K562 (cell line): Measurements from ENCODE around the gene ECI2. TPM values are rescaled to one million over a fixed set of nuclear protein-coding genes. Genes with fewer than 3 reads are reported as not detected.

Experiments
- C11orf30 ChIP-seq: fragments of 450-650 bp; IDR thresholded peaks from 2 replicates; pipeline ENCODE4 v1.6.1; 2016; ENCODE audit warnings: low read depth, mild to moderate bottlenecking
- CEBPG ChIP-seq, 3 experiments: fragments of 200-800 bp in 1 of 3; sonication (Bioruptor generic) in 1 of 3; sonication (generic) in 1 of 3; formaldehyde crosslinking in 1 of 3; IDR thresholded peaks in 2 of 3; conservative IDR thresholded peaks in 1 of 3; 2 replicates each; pipeline versions ENCODE4 v1.6.1 to v1.8.0; 2016 to 2022; ENCODE audit warnings: missing compliant biosample characterization in 2 of 3, missing genetic modification characterization in 2 of 3, mild to moderate bottlenecking in 1 of 3, missing genetic modification reagents in 1 of 3
- DACH1 ChIP-seq: fragments of 450-650 bp; IDR thresholded peaks from 2 replicates; pipeline ENCODE4 v1.6.1; 2018; ENCODE audit not compliant: partially characterized antibody
- DNMT1 ChIP-seq: fragments of 450-650 bp; IDR thresholded peaks from 2 replicates; pipeline ENCODE4 v1.6.1; 2016; ENCODE audit warnings: antibody characterized with exemption, mild to moderate bottlenecking
- KLF13 ChIP-seq: fragments of 450-650 bp; IDR thresholded peaks from 2 replicates; pipeline ENCODE4 v1.6.1; 2016; ENCODE audit warnings: missing genetic modification characterization, low read depth, mild to moderate bottlenecking, missing compliant biosample characterization, moderate library complexity, borderline replicate concordance
- KLF16 ChIP-seq: IDR thresholded peaks from 2 replicates; pipeline ENCODE4 v1.6.1; 2016; ENCODE audit warnings: antibody characterized with exemption
- L3MBTL2 ChIP-seq: fragments of 450-650 bp; IDR thresholded peaks from 2 replicates; pipeline ENCODE4 v1.6.1; 2016; ENCODE audit warnings: mild to moderate bottlenecking, moderate library complexity
- NCOA2 ChIP-seq, 2 experiments: fragments of 450-650 bp; IDR thresholded peaks; 2 replicates each; pipeline ENCODE4 v1.6.1; 2018; ENCODE audit warnings: mild to moderate bottlenecking in 2 of 2, moderate library complexity in 1 of 2; ENCODE audit not compliant: partially characterized antibody in 2 of 2
- NFIC ChIP-seq: fragments of 450-650 bp; IDR thresholded peaks from 2 replicates; pipeline ENCODE4 v1.6.1; 2017; ENCODE audit warnings: mild to moderate bottlenecking, inconsistent platforms
- RBM14 ChIP-seq: fragments of 200-400 bp; formaldehyde crosslinking; IDR thresholded peaks from 2 replicates; pipeline ENCODE4 v1.6.1; 2018; ENCODE audit warnings: low read depth, mild to moderate bottlenecking, low read length, moderate library complexity, borderline replicate concordance; ENCODE audit not compliant: insufficient read depth
- SMAD2 ChIP-seq: fragments of 150-350 bp; IDR thresholded peaks from 2 replicates; pipeline ENCODE4 v1.6.1; 2014; ENCODE audit warnings: low read depth, mild to moderate bottlenecking, low read length
- SNRNP70 ChIP-seq: fragments of 200-400 bp; formaldehyde crosslinking; optimal IDR thresholded peaks from 2 replicates; pipeline ENCODE3; 2017; ENCODE audit warnings: low read depth, low read length
- TBP ChIP-seq: optimal IDR thresholded peaks from 2 replicates; pipeline ENCODE3; 2011; ENCODE audit warnings: low read depth, low read length, improper control_type of control experiment
- ZNF140 ChIP-seq: fragments of 250-450 bp; sonication (Bioruptor Pico); IDR thresholded peaks from 2 replicates; pipeline ENCODE4 v1.8.0; 2021; ENCODE audit warnings: moderate library complexity, mild to moderate bottlenecking, inconsistent platforms
- polyA plus RNA-seq, 8 experiments: library from polyadenylated mRNA; depleted of rRNA in 4 of 8; stranded (reverse) in 5 of 8; unstranded in 3 of 8; fragments of >200 nt; fragmentation: Nextera tagmentation in 2 of 8; fragmentation: Illumina TruSeq in 1 of 8; extraction: Ambion mirVana in 2 of 8; extraction: Trizol in 1 of 8; gene quantifications; 2 replicates each; pipeline versions ENCODE4 v1.2.1 to v1.2.3, GENCODE V29; 2011 to 2014; ENCODE audit warnings: inconsistent platforms in 1 of 8, missing spikeins in 1 of 8
- total RNA-seq, 7 experiments: library from RNA; depleted of rRNA in 6 of 7; stranded (reverse); fragments of >200 nt in 6 of 7; fragmentation: Illumina TruSeq in 2 of 7; extraction: Trizol in 2 of 7; gene quantifications; 2 replicates each; pipeline versions ENCODE4 v1.2.1 to v1.2.3, GENCODE V29; 2011 to 2021; ENCODE audit warnings: low replicate concordance in 1 of 7
- TF ChIP-seq, protein P1 (sequence below): IDR thresholded peaks from 3 replicates; pipeline ENCODE4 v1.6.1; 2011; ENCODE audit warnings: borderline replicate concordance, mild to moderate bottlenecking; ENCODE audit not compliant: insufficient read length, insufficient read depth
- TF ChIP-seq, protein P2 (sequence below), 2 experiments: IDR thresholded peaks; 2 replicates each; pipeline ENCODE4 v1.6.1; 2011; ENCODE audit warnings: borderline replicate concordance in 1 of 2, control low read depth in 1 of 2, low read depth in 1 of 2, low read length in 1 of 2, mild to moderate bottlenecking in 1 of 2, mixed read lengths in 1 of 2, moderate library complexity in 1 of 2; ENCODE audit not compliant: insufficient read depth in 1 of 2, insufficient read length in 1 of 2, poor library complexity in 1 of 2, severe bottlenecking in 1 of 2; ENCODE audit errors: extremely low read depth in 1 of 2
- TF ChIP-seq, protein P3 (sequence below): IDR thresholded peaks from 2 replicates; pipeline ENCODE4 v1.6.1; 2011; ENCODE audit warnings: borderline replicate concordance, low read depth, mild to moderate bottlenecking, moderate library complexity, low read length; ENCODE audit not compliant: insufficient read depth, poor library complexity, severe bottlenecking
- TF ChIP-seq, protein P4 (sequence below): sonication (generic); formaldehyde crosslinking; IDR thresholded peaks from 2 replicates; pipeline ENCODE4 v1.8.1; 2022; ENCODE audit warnings: missing genetic modification reagents
- TF ChIP-seq, protein P5 (sequence below): sonication (generic); formaldehyde crosslinking; IDR thresholded peaks from 2 replicates; pipeline ENCODE4 v1.8.1; 2022; ENCODE audit warnings: missing genetic modification reagents

ECI2 gene
- total and polyA plus RNA-seq, 9 of the 15 experiments (the other 6 are each of a cell fraction or from before 2014, with no cell fraction given), result 80.7 to 377 (median 142) TPM

DNA sequence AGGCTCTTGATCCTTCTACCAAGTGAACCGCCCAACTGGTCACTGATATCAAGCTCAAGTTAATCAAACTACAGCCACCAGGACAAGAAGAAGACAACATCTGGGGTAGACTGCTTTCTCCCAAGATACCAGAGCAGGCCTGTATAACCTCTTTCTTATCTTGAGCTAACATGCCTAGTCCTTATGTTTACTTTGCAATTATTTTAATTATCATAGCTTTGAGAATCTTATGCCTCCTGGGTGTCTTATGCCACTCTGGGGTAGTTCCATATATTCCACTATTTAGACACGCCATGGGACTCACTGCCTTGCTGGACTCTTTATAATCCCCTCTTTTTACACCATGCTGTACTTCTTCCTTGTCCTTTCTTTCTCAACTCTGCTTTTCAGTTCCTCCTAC lies 41.5 kb upstream of the ECI2 start (continued):
- TF ChIP-seq, protein P1, sequence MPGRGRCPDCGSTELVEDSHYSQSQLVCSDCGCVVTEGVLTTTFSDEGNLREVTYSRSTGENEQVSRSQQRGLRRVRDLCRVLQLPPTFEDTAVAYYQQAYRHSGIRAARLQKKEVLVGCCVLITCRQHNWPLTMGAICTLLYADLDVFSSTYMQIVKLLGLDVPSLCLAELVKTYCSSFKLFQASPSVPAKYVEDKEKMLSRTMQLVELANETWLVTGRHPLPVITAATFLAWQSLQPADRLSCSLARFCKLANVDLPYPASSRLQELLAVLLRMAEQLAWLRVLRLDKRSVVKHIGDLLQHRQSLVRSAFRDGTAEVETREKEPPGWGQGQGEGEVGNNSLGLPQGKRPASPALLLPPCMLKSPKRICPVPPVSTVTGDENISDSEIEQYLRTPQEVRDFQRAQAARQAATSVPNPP, result no peak
- TF ChIP-seq L3MBTL2, result no peak; the same call in 1 of the 2 replicates
- peak; percentile 82 for TF ChIP-seq NFIC
- TF ChIP-seq KLF16, result peak; percentile 95
- TF ChIP-seq DNMT1, result no peak
- TF ChIP-seq ZNF140 (CRISPR knock-in tag), result no peak
- TF ChIP-seq CEBPG (CRISPR knock-in tag; IDR thresholded peaks at IDR 0.05), result no peak
- TF ChIP-seq CEBPG (tag; conservative IDR thresholded peaks at IDR 0.05 in 1 of 2, IDR thresholded peaks at IDR 0.05 in 1 of 2), result no peak
- TF ChIP-seq, protein P2, sequence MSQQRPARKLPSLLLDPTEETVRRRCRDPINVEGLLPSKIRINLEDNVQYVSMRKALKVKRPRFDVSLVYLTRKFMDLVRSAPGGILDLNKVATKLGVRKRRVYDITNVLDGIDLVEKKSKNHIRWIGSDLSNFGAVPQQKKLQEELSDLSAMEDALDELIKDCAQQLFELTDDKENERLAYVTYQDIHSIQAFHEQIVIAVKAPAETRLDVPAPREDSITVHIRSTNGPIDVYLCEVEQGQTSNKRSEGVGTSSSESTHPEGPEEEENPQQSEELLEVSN (IDR thresholded peaks at IDR 0.05; ENCODE audit: borderline replicate concordance in 1 of 2, extremely low read depth in 1 of 2, insufficient read depth in 1 of 2, insufficient read length in 1 of 2, low read depth in 1 of 2, low read length in 1 of 2, poor library complexity in 1 of 2, severe bottlenecking in 1 of 2), result no peak
- TF ChIP-seq SMAD2, result no peak
- no peak for TF ChIP-seq KLF13
- no peak for TF ChIP-seq DACH1
- TF ChIP-seq SNRNP70, result no peak
- TF ChIP-seq, protein P3, sequence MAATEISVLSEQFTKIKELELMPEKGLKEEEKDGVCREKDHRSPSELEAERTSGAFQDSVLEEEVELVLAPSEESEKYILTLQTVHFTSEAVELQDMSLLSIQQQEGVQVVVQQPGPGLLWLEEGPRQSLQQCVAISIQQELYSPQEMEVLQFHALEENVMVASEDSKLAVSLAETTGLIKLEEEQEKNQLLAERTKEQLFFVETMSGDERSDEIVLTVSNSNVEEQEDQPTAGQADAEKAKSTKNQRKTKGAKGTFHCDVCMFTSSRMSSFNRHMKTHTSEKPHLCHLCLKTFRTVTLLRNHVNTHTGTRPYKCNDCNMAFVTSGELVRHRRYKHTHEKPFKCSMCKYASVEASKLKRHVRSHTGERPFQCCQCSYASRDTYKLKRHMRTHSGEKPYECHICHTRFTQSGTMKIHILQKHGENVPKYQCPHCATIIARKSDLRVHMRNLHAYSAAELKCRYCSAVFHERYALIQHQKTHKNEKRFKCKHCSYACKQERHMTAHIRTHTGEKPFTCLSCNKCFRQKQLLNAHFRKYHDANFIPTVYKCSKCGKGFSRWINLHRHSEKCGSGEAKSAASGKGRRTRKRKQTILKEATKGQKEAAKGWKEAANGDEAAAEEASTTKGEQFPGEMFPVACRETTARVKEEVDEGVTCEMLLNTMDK, result no peak
- peak; percentile 11; the same call in 1 of the 2 replicates for TF ChIP-seq C11orf30
- no peak for TF ChIP-seq RBM14
- TF ChIP-seq, protein P4, sequence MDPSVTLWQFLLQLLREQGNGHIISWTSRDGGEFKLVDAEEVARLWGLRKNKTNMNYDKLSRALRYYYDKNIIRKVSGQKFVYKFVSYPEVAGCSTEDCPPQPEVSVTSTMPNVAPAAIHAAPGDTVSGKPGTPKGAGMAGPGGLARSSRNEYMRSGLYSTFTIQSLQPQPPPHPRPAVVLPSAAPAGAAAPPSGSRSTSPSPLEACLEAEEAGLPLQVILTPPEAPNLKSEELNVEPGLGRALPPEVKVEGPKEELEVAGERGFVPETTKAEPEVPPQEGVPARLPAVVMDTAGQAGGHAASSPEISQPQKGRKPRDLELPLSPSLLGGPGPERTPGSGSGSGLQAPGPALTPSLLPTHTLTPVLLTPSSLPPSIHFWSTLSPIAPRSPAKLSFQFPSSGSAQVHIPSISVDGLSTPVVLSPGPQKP (CRISPR knock-in tag), result no peak
- TF ChIP-seq, protein P5, sequence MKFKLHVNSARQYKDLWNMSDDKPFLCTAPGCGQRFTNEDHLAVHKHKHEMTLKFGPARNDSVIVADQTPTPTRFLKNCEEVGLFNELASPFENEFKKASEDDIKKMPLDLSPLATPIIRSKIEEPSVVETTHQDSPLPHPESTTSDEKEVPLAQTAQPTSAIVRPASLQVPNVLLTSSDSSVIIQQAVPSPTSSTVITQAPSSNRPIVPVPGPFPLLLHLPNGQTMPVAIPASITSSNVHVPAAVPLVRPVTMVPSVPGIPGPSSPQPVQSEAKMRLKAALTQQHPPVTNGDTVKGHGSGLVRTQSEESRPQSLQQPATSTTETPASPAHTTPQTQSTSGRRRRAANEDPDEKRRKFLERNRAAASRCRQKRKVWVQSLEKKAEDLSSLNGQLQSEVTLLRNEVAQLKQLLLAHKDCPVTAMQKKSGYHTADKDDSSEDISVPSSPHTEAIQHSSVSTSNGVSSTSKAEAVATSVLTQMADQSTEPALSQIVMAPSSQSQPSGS (CRISPR knock-in tag), result no peak
- TF ChIP-seq NCOA2 (IDR thresholded peaks at IDR 0.05; ENCODE audit: partially characterized antibody in 2 of 2), result no peak
- no peak for TF ChIP-seq TBP
